Measurements from ENCODE around the gene MAML1. TPM values are rescaled to one million over a fixed set of nuclear protein-coding genes. Genes with fewer than 3 reads are reported as not detected.

MAML1 gene
- total RNA-seq, 1 donor from 2014 or later: 26.0 TPM

GRCh38 chr5:179818746-179819295 is 86.2 kb downstream of the MAML1 start:
- H3K9ac ChIP-seq (ENCODE audit: low read length): peak overlapping the region; percentile 97
- H3K4me2 ChIP-seq (ENCODE audit: low read length): peak overlapping the region; percentile 84
- H3K4me1 Mint-ChIP-seq (ENCODE audit: low read depth, unreplicated experiment): peaks cover 20% of the 10 kb centered on the region
- H3K4me3 Mint-ChIP-seq (ENCODE audit: unreplicated experiment): peak overlapping the region; percentile 54
- H3K27ac ChIP-seq (ENCODE audit: low read depth, low read length): peak overlapping the region; percentile 96
- H4K20me1 ChIP-seq (ENCODE audit: insufficient read depth, low read length): peaks cover 31% of the 10 kb centered on the region
- H3K4me1 ChIP-seq (ENCODE audit: insufficient read depth, low read length): peaks cover 43% of the 10 kb centered on the region
- H2AFZ ChIP-seq (ENCODE audit: low read depth, low read length): peak overlapping the region; percentile 33
- no peak overlapping the region for H3K4me3 ChIP-seq (ENCODE audit: insufficient read depth, low read depth, low read length)
- peaks cover 15% of the 10 kb centered on the region for H3K36me3 Mint-ChIP-seq (ENCODE audit: low read depth, unreplicated experiment)
- peaks cover 8% of the 10 kb centered on the region for H3K36me3 ChIP-seq (ENCODE audit: insufficient read depth, low read length)
- TF ChIP-seq CTCF (IDR thresholded peaks at IDR 0.05; ENCODE audit: insufficient read depth, low read depth, low read length) (no peak), EZH2 (IDR thresholded peaks at IDR 0.05; ENCODE audit: insufficient read depth, low read length) (no peak)
- no peaks in the 10 kb centered on the region for H3K9me3 Mint-ChIP-seq (ENCODE audit: unreplicated experiment)
- FAIRE-seq: no peak
- peaks cover 40% of the 10 kb centered on the region for H3K79me2 ChIP-seq (ENCODE audit: insufficient read depth, low read length)
- H3K27me3 ChIP-seq (ENCODE audit: insufficient read depth, low read length): no peaks in the 10 kb centered on the region
- H3K27me3 Mint-ChIP-seq (ENCODE audit: low read depth, unreplicated experiment): no peaks in the 10 kb centered on the region
- peak; percentile 85 for DNase-seq (ENCODE audit: low read depth)
- peak overlapping the region; percentile 96 for H3K27ac Mint-ChIP-seq (ENCODE audit: unreplicated experiment)
- no peaks in the 10 kb centered on the region for H3K9me3 ChIP-seq (ENCODE audit: insufficient read depth, low read depth, low read length)

- peak overlapping the region; percentile 68 for H2AFZ ChIP-seq (ENCODE audit: low read depth, low read length)
- no peak for FAIRE-seq
- DNase-seq (ENCODE audit: low read depth): peak; percentile 62
Measured at GRCh38 chr5:179819296-179820126, 86.9 kb downstream of the MAML1 start.

More at GRCh38 chr5:179819296-179820126, 86.9 kb downstream of the MAML1 start:
- H3K27me3 ChIP-seq (ENCODE audit: insufficient read depth, low read length): no peaks in the 10 kb centered on the region
- TF ChIP-seq CTCF (IDR thresholded peaks at IDR 0.05; ENCODE audit: insufficient read depth, low read depth, low read length): no peak
- TF ChIP-seq EZH2 (IDR thresholded peaks at IDR 0.05; ENCODE audit: insufficient read depth, low read length): no peak
- peak overlapping the region; percentile 97 for H3K9ac ChIP-seq (ENCODE audit: low read length)
- Mint-ChIP-seq H3K4me3 (ENCODE audit: unreplicated experiment) (no peak overlapping the region), H3K4me1 (ENCODE audit: low read depth, unreplicated experiment) (peaks cover 21% of the 10 kb centered on the region), H3K9me3 (ENCODE audit: unreplicated experiment) (no peaks in the 10 kb centered on the region), H3K27ac (ENCODE audit: unreplicated experiment) (peak overlapping the region; percentile 88), H3K36me3 (ENCODE audit: low read depth, unreplicated experiment) (peaks cover 14% of the 10 kb centered on the region), H3K27me3 (ENCODE audit: low read depth, unreplicated experiment) (no peaks in the 10 kb centered on the region)
- no peak overlapping the region for H3K4me3 ChIP-seq (ENCODE audit: insufficient read depth, low read depth, low read length)
- peak overlapping the region; percentile 84 for H3K4me2 ChIP-seq (ENCODE audit: low read length)
- H3K27ac ChIP-seq (ENCODE audit: low read depth, low read length): peak overlapping the region; percentile 96
- H3K79me2 ChIP-seq (ENCODE audit: insufficient read depth, low read length): peaks cover 47% of the 10 kb centered on the region
- H4K20me1 ChIP-seq (ENCODE audit: insufficient read depth, low read length): peaks cover 38% of the 10 kb centered on the region
- peaks cover 43% of the 10 kb centered on the region for H3K4me1 ChIP-seq (ENCODE audit: insufficient read depth, low read length)
- peaks cover 11% of the 10 kb centered on the region for H3K36me3 ChIP-seq (ENCODE audit: insufficient read depth, low read length)
- no peaks in the 10 kb centered on the region for H3K9me3 ChIP-seq (ENCODE audit: insufficient read depth, low read depth, low read length)

All from astrocyte (in vitro differentiated cells and primary cell).